H1 (cell line): ENCODE data around the gene RUVBL2. TPM values are rescaled to one million over a fixed set of nuclear protein-coding genes. Genes with fewer than 3 reads are reported as not detected.
A peak's percentile ranks its signal among the peaks of the same experiment; 100 is the strongest.

Source experiments
- CTCF ChIA-PET: fragments of 300-600 bp; sonication (Branson Sonifier 250); formaldehyde crosslinking; loops from one replicate; lab custom pipeline; 2021; ENCODE audit not compliant: partially characterized antibody; lab: Charles Lee
- POLR2A ChIA-PET: fragments of 300-600 bp; sonication (Branson Sonifier 250); formaldehyde crosslinking; loops from one replicate; lab custom pipeline; 2021; ENCODE audit warnings: inconsistent platforms; ENCODE audit not compliant: partially characterized antibody; lab: Charles Lee
- DNase-seq, 2 experiments: peaks; one replicate each; pipeline versions ENCODE4 v3.0.0 to v3.0.0-alpha.2; 2010 to 2022; ENCODE audit warnings: low spot score in 2 of 2, low read depth in 1 of 2, mixed read lengths in 1 of 2
- FAIRE-seq: peaks from 2 replicates; lab custom pipeline; 2011; peaks lifted over from hg19 to GRCh38; lab: Jason Lieb, UNC
- H2AFZ ChIP-seq: 2 replicates; pipeline ENCODE4 v1.8.1; 2012; ENCODE audit warnings: low read length, inconsistent platforms
- H2AK5ac ChIP-seq: 2 replicates; pipeline ENCODE4 v1.6.1; 2013; ENCODE audit warnings: low read depth, low read length
- H2BK120ac ChIP-seq: replicated peaks from 2 replicates; pipeline ENCODE3; 2013; ENCODE audit warnings: low read depth, low read length, inconsistent platforms
- H2BK12ac ChIP-seq: 2 replicates; pipeline ENCODE4 v1.6.1; 2013; ENCODE audit warnings: low read depth, low read length
- H2BK15ac ChIP-seq: 2 replicates; pipeline ENCODE4 v1.6.1; 2013; ENCODE audit warnings: low read length
- H2BK20ac ChIP-seq: 2 replicates; pipeline ENCODE4 v1.6.1; 2013; ENCODE audit warnings: low read length
- H2BK5ac ChIP-seq: 2 replicates; pipeline ENCODE4 v1.6.1; 2013; ENCODE audit warnings: low read depth, low read length
- H3K14ac ChIP-seq: 2 replicates; pipeline ENCODE4 v1.6.1; 2013; ENCODE audit warnings: inconsistent platforms; ENCODE audit not compliant: insufficient read length
- H3K18ac ChIP-seq: 2 replicates; pipeline ENCODE4 v1.6.1; 2013; ENCODE audit warnings: low read length; ENCODE audit errors: extremely low read depth
- H3K23ac ChIP-seq: 2 replicates; pipeline ENCODE4 v1.6.1; 2013; ENCODE audit warnings: inconsistent platforms; ENCODE audit not compliant: insufficient read length
- H3K23me2 ChIP-seq: 2 replicates; pipeline ENCODE4 v1.6.1; 2013; ENCODE audit warnings: low read depth, low read length
- H3K27ac ChIP-seq: 2 replicates; pipeline ENCODE4 v1.6.1; 2011; ENCODE audit warnings: low read depth, low read length, inconsistent platforms
- H3K27me3 ChIP-seq, 4 experiments: replicated peaks in 1 of 4; 1 replicate in 1 of 4; 2 replicates in 3 of 4; pipeline versions ENCODE4 v1.6.1 to v1.8.1; 2011 to 2013; ENCODE audit warnings: low read length in 3 of 4, mild to moderate bottlenecking in 3 of 4, inconsistent platforms in 2 of 4, mixed read lengths in 2 of 4, moderate library complexity in 1 of 4; ENCODE audit not compliant: control insufficient read depth in 3 of 4, insufficient read depth in 3 of 4; ENCODE audit errors: extremely low read depth in 1 of 4
- H3K36me3 ChIP-seq, 4 experiments: 2 replicates each; pipeline versions ENCODE4 v1.6.1 to v1.8.1; 2011 to 2013; ENCODE audit warnings: mild to moderate bottlenecking in 4 of 4, low read length in 3 of 4, moderate library complexity in 2 of 4, control low read depth in 1 of 4, inconsistent platforms in 1 of 4; ENCODE audit not compliant: insufficient read depth in 4 of 4, control insufficient read depth in 2 of 4
- H3K4ac ChIP-seq: replicated peaks from 2 replicates; pipeline ENCODE3; 2013; ENCODE audit warnings: low read length, low read depth, mixed read lengths, inconsistent platforms; ENCODE audit not compliant: insufficient read length
- H3K4me1 ChIP-seq, 4 experiments: replicated peaks in 1 of 4; 1 replicate in 1 of 4; 2 replicates in 3 of 4; pipeline versions ENCODE4 v1.6.1 to v1.8.1; 2011 to 2013; ENCODE audit warnings: low read length in 3 of 4, inconsistent platforms in 2 of 4, mixed read lengths in 1 of 4; ENCODE audit not compliant: insufficient read depth in 4 of 4, control insufficient read depth in 3 of 4
- H3K4me2 ChIP-seq, 2 experiments: 2 replicates each; pipeline versions ENCODE4 v1.6.1 to v1.8.1; 2011 to 2013; ENCODE audit warnings: low read depth in 2 of 2, low read length in 2 of 2, control low read depth in 1 of 2, inconsistent platforms in 1 of 2, mild to moderate bottlenecking in 1 of 2; ENCODE audit not compliant: insufficient read depth in 1 of 2
- H3K4me3 ChIP-seq, 4 experiments: fragments of 200-600, 300-600 bp in 1 of 4; sonication (generic), shearing (Covaris generic), sonication (Bioruptor Twin) in 1 of 4; 2 replicates each; pipeline versions ENCODE4 v1.5.1 to v1.8.1; 2011 to 2016; ENCODE audit warnings: low read length in 4 of 4, low read depth in 3 of 4, control low read depth in 2 of 4, inconsistent platforms in 2 of 4, mild to moderate bottlenecking in 2 of 4, mixed read lengths in 1 of 4, moderate library complexity in 1 of 4; ENCODE audit not compliant: insufficient read depth in 2 of 4; ENCODE audit errors: extremely low read depth in 1 of 4
- H3K56ac ChIP-seq: replicated peaks from 2 replicates; pipeline ENCODE3; 2013; ENCODE audit warnings: low read depth, mild to moderate bottlenecking, mixed read lengths, low read length, inconsistent platforms; ENCODE audit not compliant: insufficient read length
- H3K79me1 ChIP-seq: 2 replicates; pipeline ENCODE4 v1.6.1; 2013; ENCODE audit warnings: low read depth, low read length, control low read depth
- H3K79me2 ChIP-seq, 2 experiments: 2 replicates each; pipeline versions ENCODE4 v1.6.1 to v1.8.1; 2012 to 2013; ENCODE audit warnings: low read length in 2 of 2, mild to moderate bottlenecking in 2 of 2, inconsistent platforms in 1 of 2; ENCODE audit not compliant: insufficient read depth in 2 of 2, control insufficient read depth in 1 of 2
- H3K9ac ChIP-seq, 4 experiments: replicated peaks in 1 of 4; 1 replicate in 1 of 4; 2 replicates in 3 of 4; pipeline versions ENCODE4 v1.6.1 to v1.8.1; 2011 to 2013; ENCODE audit warnings: low read depth in 3 of 4, low read length in 3 of 4, control low read depth in 2 of 4, mild to moderate bottlenecking in 2 of 4, moderate library complexity in 2 of 4, inconsistent platforms in 1 of 4; ENCODE audit errors: extremely low read depth in 1 of 4
- H3K9me3 ChIP-seq, 2 experiments: 2 replicates each; pipeline versions ENCODE4 v1.6.1 to v1.8.1; 2012 to 2013; ENCODE audit warnings: mild to moderate bottlenecking in 2 of 2, moderate library complexity in 2 of 2, control low read depth in 1 of 2, inconsistent platforms in 1 of 2, low read depth in 1 of 2, low read length in 1 of 2, mixed read lengths in 1 of 2; ENCODE audit not compliant: insufficient read depth in 2 of 2
- H4K20me1 ChIP-seq, 2 experiments: replicated peaks in 1 of 2; 2 replicates each; pipeline versions ENCODE3 to v1.8.1; 2011 to 2013; ENCODE audit warnings: inconsistent platforms in 2 of 2, low read length in 2 of 2, mild to moderate bottlenecking in 1 of 2; ENCODE audit not compliant: insufficient read depth in 2 of 2, control insufficient read depth in 1 of 2
- H4K5ac ChIP-seq: 2 replicates; pipeline ENCODE4 v1.6.1; 2013; ENCODE audit warnings: low read length, low read depth, mixed read lengths, inconsistent platforms; ENCODE audit not compliant: insufficient read length
- H4K8ac ChIP-seq: 2 replicates; pipeline ENCODE4 v1.8.0; 2013; ENCODE audit warnings: mild to moderate bottlenecking, moderate library complexity, low read length, inconsistent platforms; ENCODE audit not compliant: insufficient read depth; ENCODE audit errors: extremely low read depth
- H4K91ac ChIP-seq: replicated peaks from 2 replicates; pipeline ENCODE3; 2013; ENCODE audit warnings: low read length, mixed read lengths, inconsistent platforms; ENCODE audit not compliant: insufficient read length
- CTBP2 ChIP-seq: IDR thresholded peaks from 2 replicates; pipeline ENCODE4 v1.7.0; 2011; ENCODE audit warnings: borderline replicate concordance, mild to moderate bottlenecking, moderate library complexity, mixed read lengths, low read length; ENCODE audit not compliant: insufficient read depth, insufficient read length
- RXRA ChIP-seq: IDR thresholded peaks from 2 replicates; pipeline ENCODE4 v1.6.1; 2011; ENCODE audit warnings: low read depth, mild to moderate bottlenecking, low read length, moderate library complexity; ENCODE audit not compliant: insufficient read depth
- TAF7 ChIP-seq: optimal IDR thresholded peaks from 2 replicates; pipeline ENCODE3; 2011; ENCODE audit warnings: low read depth, mild to moderate bottlenecking, inconsistent platforms, low read length, moderate library complexity, borderline replicate concordance
- WGBS, 2 experiments: shearing (Covaris generic) in 1 of 2; methylation state at CpG; one replicate each; pipeline versions ENCODE4 v1.1.6 to v1.1.7; 2013 to 2015; ENCODE audit warnings: low lambda C conversion rate in 2 of 2, mixed read lengths in 2 of 2, inconsistent platforms in 1 of 2, low coverage in 1 of 2, missing lambda C conversion rate in 1 of 2; ENCODE audit not compliant: insufficient replicate concordance in 2 of 2, insufficient coverage in 1 of 2, insufficient read length in 1 of 2; ENCODE audit errors: extremely low coverage in 1 of 2, missing lambda C conversion rate in 1 of 2; 5-methylcytosine and 5-hydroxymethylcytosine counted together
- polyA plus RNA-seq, 7 experiments: library from polyadenylated mRNA; depleted of rRNA in 3 of 7; stranded (reverse) in 5 of 7; unstranded in 2 of 7; fragments of >200 nt in 5 of 7; fragments of 200-250 nt in 2 of 7; gene quantifications; 1 replicate in 5 of 7; 2 replicates in 1 of 7; 4 replicates in 1 of 7; pipeline versions ENCODE4 v1.2.1 to v1.2.3, GENCODE V29; 2011 to 2013; ENCODE audit warnings: missing spikeins in 2 of 7, mixed read lengths in 2 of 7
- total RNA-seq: library from RNA; stranded (reverse); fragmentation: NEBNext Ultra II Directional; extraction: Animal tissue kit (Norgen Biotek cat#: 25700); gene quantifications from 2 replicates; pipeline ENCODE4 v1.2.1, GENCODE V29; 2021

RUVBL2 gene
- total and polyA plus RNA-seq, 2 of the 8 experiments (the other 6 are each of a cell fraction or from before 2014, with no cell fraction given), result 152 to 247 TPM

DNA sequence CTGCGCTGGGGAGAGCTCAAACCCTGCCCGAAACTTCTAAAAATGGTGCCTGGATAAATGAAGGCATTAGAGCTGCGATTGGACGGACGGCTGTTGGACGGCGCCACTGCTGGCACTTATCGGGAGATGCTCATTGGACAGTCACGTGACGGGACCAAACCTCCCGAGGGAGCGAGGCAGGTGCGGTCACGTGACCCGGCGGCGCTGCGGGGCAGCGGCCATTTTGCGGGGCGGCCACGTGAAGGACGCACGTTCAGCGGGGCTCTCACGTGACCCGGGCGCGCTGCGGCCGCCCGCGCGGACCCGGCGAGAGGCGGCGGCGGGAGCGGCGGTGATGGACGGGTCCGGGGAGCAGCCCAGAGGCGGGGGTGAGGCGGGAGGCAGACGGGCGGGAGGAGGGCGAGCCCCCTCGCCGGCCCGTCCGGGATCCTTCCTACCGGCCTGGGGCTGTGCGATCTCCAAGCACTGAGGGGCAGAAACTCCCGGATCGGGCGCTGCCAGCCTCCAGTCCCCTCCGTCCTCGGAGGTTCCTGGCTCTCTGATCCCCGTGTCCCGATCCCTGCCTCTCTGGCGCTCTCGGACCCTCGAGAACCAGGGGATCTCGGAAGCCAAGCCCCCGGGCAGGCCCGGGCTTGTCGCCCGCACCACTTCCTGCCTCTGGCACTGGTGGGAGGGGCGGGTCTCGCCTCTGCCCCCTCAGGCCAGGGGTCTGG, 38.9 kb upstream of the RUVBL2 start, which contains the start of gene BAX:
TSS of gene BAX (plus strand) at position 281 of the 713 bp plus-strand sequence. CDS start at position 335, 54 bp downstream.
- peak; percentile 91 to 99 for DNase-seq
- H2BK15ac ChIP-seq, result no peak within 1 kb of the TSS
- H3K4me3 ChIP-seq, result peak within 1 kb of the TSS; percentile 75 to 93 (median 86)
- peaks cover 2% of the 10 kb centered on the region in 2 experiments for H4K20me1 ChIP-seq
- H3K23me2 ChIP-seq, result no peaks in the 10 kb centered on the region; the same call in 1 of the 2 replicates
- H3K4ac ChIP-seq, result peak within 1 kb of the TSS; percentile 99
- H3K27ac ChIP-seq, result peak within 1 kb of the TSS; percentile 94
- H3K18ac ChIP-seq, result peak within 1 kb of the TSS; percentile 99
- H3K4me1 ChIP-seq, result peaks cover 0 to 11% (median 6%) of the 10 kb centered on the region in 4 experiments; a peak in 5 of 7 replicates
- no peaks in the 10 kb centered on the region for H3K9me3 ChIP-seq
- FAIRE-seq, result no peak
- H3K9ac ChIP-seq, result peak within 1 kb of the TSS; percentile 89 to 95 (median 92)
- H4K5ac ChIP-seq, result peak within 1 kb of the TSS; percentile 94
- H4K91ac ChIP-seq, result peak within 1 kb of the TSS; percentile 32
- peak within 1 kb of the TSS; percentile 98 for H3K56ac ChIP-seq
- H3K23ac ChIP-seq, result no peak within 1 kb of the TSS
- 0 out of 2 replicates have a peak within 1 kb of the TSS, but pooled peaks have one; percentile 6 for H2BK12ac ChIP-seq
- no peak within 1 kb of the TSS for H2BK20ac ChIP-seq
- no peak within 1 kb of the TSS for H3K14ac ChIP-seq
- POLR2A ChIA-PET, result interaction anchor here (0.6 to 3.8 kb wide), 7 partner anchors 9 to 167 kb away, joined by 3 to 27 read pairs (median 4); partner anchors contain the start of gene FTL
- H3K27me3 ChIP-seq, result no peaks in the 10 kb centered on the region; a peak in 1 of 7 replicates
- peak within 1 kb of the TSS; percentile 99 for H2BK5ac ChIP-seq
- H4K8ac ChIP-seq, result peak within 1 kb of the TSS; percentile 84
- CTCF ChIA-PET, result interaction anchor here (0.8 to 1.2 kb wide), 4 partner anchors 16 to 76 kb away, joined by 3 to 4 read pairs (median 4); no protein-coding TSS in a partner anchor
- H2AFZ ChIP-seq, result peak within 1 kb of the TSS; percentile 96
- H3K79me2 ChIP-seq, result peaks cover 0 to 19% of the 10 kb centered on the region in 2 experiments; a peak in 2 of 4 replicates
- H2BK120ac ChIP-seq, result peak within 1 kb of the TSS; percentile 99
- peak within 1 kb of the TSS; percentile 60; the same call in 1 of the 2 replicates for H2AK5ac ChIP-seq
- H3K36me3 ChIP-seq, result peaks cover 4 to 15% (median 9%) of the 10 kb centered on the region in 4 experiments; a peak in 6 of 8 replicates
- WGBS, 2 experiments, result 1% methylated on average over 30 of the region's 71 CpGs; no CpG with 5 or more reads in 1 of the 2 experiments
- peak within 1 kb of the TSS; percentile 81 to 92 for H3K4me2 ChIP-seq
- no peaks in the 10 kb centered on the region; the same call in 1 of the 2 replicates for H3K79me1 ChIP-seq
- TF ChIP-seq RXRA (no peak), TAF7 (peak; percentile 13), CTBP2 (no peak)
